Ishikawa (cell line): ENCODE results near the gene PACS1.

Source experiments
- CEBPB ChIP-seq: IDR thresholded peaks from 2 replicates; pipeline ENCODE4 v1.6.1; 2012
- CREB1 ChIP-seq: IDR thresholded peaks from 2 replicates; pipeline ENCODE4 v1.6.1; 2012; ENCODE audit warnings: low read depth
- EGR1 ChIP-seq: IDR thresholded peaks from 2 replicates; pipeline ENCODE4 v1.6.1; 2012
- EP300 ChIP-seq: IDR thresholded peaks from 2 replicates; pipeline ENCODE4 v1.6.1; 2012; ENCODE audit warnings: borderline replicate concordance
- FOXM1 ChIP-seq: IDR thresholded peaks from 2 replicates; pipeline ENCODE4 v1.6.1; 2012; ENCODE audit warnings: low read depth, borderline replicate concordance
- NFIC ChIP-seq: IDR thresholded peaks from 2 replicates; pipeline ENCODE4 v1.6.1; 2012
- RAD21 ChIP-seq: IDR thresholded peaks from 2 replicates; pipeline ENCODE4 v1.6.1; 2012; ENCODE audit warnings: low read depth
- TAF1 ChIP-seq: IDR thresholded peaks from 2 replicates; pipeline ENCODE4 v1.6.1; 2012; ENCODE audit warnings: low read depth, mild to moderate bottlenecking
- TCF12 ChIP-seq: IDR thresholded peaks from 2 replicates; pipeline ENCODE4 v1.6.1; 2012; ENCODE audit warnings: low read depth
- ZBTB7A ChIP-seq: IDR thresholded peaks from 2 replicates; pipeline ENCODE4 v1.6.1; 2012; ENCODE audit warnings: low read depth
- TF ChIP-seq, protein P1 (sequence below): IDR thresholded peaks from 2 replicates; pipeline ENCODE4 v1.6.1; 2012
- TF ChIP-seq, protein P2 (sequence below): IDR thresholded peaks from 2 replicates; pipeline ENCODE4 v1.6.1; 2012; ENCODE audit warnings: low read depth, mild to moderate bottlenecking
- TF ChIP-seq, protein P3 (sequence below): IDR thresholded peaks from 2 replicates; pipeline ENCODE4 v1.6.1; 2012

DNA sequence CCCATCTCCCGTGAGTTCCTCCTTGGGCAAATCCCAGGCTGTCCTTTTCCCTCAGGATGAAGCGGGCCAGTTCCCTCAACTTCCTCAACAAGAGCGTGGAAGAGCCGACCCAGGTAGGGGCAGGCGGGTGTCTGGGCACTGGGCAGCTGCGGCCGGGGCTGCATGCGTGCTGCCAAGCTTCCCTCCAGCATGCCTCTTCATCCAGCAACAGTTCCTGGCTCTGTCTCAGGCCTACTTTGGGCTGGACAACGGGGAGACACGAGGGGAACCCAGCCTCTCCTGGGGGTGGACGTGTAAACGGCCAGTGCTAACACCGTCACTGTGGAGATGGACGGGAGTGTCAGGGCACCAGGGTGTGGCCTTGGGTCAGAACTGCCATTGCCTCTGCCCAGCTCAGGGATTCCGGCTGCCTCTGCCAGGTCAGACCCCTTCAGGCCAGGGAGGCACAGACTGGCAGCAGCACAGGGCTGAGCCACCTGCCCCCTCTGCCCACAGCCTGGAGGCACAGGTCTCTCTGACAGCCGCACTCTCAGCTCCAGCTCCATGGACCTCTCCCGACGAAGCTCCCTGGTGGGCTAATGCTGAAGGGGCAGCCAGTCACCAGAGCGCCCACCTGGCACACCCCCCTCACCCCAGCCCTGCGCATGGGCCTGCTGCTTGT lies 196.4 kb downstream of the PACS1 start:
- TF ChIP-seq, protein P1, sequence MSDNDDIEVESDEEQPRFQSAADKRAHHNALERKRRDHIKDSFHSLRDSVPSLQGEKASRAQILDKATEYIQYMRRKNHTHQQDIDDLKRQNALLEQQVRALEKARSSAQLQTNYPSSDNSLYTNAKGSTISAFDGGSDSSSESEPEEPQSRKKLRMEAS, result no peak
- no peak for TF ChIP-seq EP300
- TF ChIP-seq CEBPB, result no peak
- TF ChIP-seq TAF1, result no peak
- no peak for TF ChIP-seq NFIC
- no peak for TF ChIP-seq EGR1
- TF ChIP-seq, protein P2, sequence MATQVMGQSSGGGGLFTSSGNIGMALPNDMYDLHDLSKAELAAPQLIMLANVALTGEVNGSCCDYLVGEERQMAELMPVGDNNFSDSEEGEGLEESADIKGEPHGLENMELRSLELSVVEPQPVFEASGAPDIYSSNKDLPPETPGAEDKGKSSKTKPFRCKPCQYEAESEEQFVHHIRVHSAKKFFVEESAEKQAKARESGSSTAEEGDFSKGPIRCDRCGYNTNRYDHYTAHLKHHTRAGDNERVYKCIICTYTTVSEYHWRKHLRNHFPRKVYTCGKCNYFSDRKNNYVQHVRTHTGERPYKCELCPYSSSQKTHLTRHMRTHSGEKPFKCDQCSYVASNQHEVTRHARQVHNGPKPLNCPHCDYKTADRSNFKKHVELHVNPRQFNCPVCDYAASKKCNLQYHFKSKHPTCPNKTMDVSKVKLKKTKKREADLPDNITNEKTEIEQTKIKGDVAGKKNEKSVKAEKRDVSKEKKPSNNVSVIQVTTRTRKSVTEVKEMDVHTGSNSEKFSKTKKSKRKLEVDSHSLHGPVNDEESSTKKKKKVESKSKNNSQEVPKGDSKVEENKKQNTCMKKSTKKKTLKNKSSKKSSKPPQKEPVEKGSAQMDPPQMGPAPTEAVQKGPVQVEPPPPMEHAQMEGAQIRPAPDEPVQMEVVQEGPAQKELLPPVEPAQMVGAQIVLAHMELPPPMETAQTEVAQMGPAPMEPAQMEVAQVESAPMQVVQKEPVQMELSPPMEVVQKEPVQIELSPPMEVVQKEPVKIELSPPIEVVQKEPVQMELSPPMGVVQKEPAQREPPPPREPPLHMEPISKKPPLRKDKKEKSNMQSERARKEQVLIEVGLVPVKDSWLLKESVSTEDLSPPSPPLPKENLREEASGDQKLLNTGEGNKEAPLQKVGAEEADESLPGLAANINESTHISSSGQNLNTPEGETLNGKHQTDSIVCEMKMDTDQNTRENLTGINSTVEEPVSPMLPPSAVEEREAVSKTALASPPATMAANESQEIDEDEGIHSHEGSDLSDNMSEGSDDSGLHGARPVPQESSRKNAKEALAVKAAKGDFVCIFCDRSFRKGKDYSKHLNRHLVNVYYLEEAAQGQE, result no peak
- no peak for TF ChIP-seq ZBTB7A
- TF ChIP-seq TCF12, result no peak
- TF ChIP-seq CREB1, result no peak
- TF ChIP-seq, protein P3, sequence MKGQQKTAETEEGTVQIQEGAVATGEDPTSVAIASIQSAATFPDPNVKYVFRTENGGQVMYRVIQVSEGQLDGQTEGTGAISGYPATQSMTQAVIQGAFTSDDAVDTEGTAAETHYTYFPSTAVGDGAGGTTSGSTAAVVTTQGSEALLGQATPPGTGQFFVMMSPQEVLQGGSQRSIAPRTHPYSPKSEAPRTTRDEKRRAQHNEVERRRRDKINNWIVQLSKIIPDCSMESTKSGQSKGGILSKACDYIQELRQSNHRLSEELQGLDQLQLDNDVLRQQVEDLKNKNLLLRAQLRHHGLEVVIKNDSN, result no peak
- TF ChIP-seq RAD21, result no peak
- TF ChIP-seq FOXM1, result no peak
